Progenitor cell of endocrine pancreas (in vitro differentiated cells): ENCODE data around the gene WWC2. TPM values are rescaled to one million over a fixed set of nuclear protein-coding genes. Genes with fewer than 3 reads are reported as not detected.
A peak's percentile ranks its signal among the peaks of the same experiment; 100 is the strongest.

ENCODE experiments used
- DNase-seq: peaks from one replicate; pipeline ENCODE4 v3.0.0; 2021; ENCODE audit warnings: low spot score; ENCODE audit not compliant: unreplicated experiment
- H3K27ac Mint-ChIP-seq: 2 replicates; pipeline ENCODE4 v1.8.0; 2021; ENCODE audit warnings: mild to moderate bottlenecking, moderate library complexity, mixed read lengths
- H3K27me3 Mint-ChIP-seq: 2 replicates; pipeline ENCODE4 v1.8.0; 2021; ENCODE audit warnings: mixed read lengths
- H3K36me3 Mint-ChIP-seq: 2 replicates; pipeline ENCODE4 v1.8.0; 2022; ENCODE audit warnings: mixed read lengths; ENCODE audit not compliant: insufficient read depth
- H3K4me1 Mint-ChIP-seq: 2 replicates; pipeline ENCODE4 v1.8.0; 2021; ENCODE audit warnings: low read depth, mixed read lengths
- H3K4me3 Mint-ChIP-seq: 2 replicates; pipeline ENCODE4 v1.8.0; 2021; ENCODE audit warnings: low read depth, mild to moderate bottlenecking, moderate library complexity, mixed read lengths
- H3K9me3 Mint-ChIP-seq: 2 replicates; pipeline ENCODE4 v1.8.0; 2021; ENCODE audit warnings: low read depth, mixed read lengths
- total RNA-seq: library from RNA; stranded (reverse); gene quantifications from 2 replicates; pipeline ENCODE4 v1.2.1, GENCODE V29; 2021
- TF ChIP-seq, protein P1 (sequence below): fragments of 200-600 bp; sonication (generic); IDR thresholded peaks from one replicate; pipeline ENCODE4 v1.5.0; 2021; ENCODE audit warnings: antibody characterized with exemption, mild to moderate bottlenecking; ENCODE audit not compliant: unreplicated experiment

WWC2 gene
- total RNA-seq, 1 donor from 2014 or later, result 57.0 TPM

DNA sequence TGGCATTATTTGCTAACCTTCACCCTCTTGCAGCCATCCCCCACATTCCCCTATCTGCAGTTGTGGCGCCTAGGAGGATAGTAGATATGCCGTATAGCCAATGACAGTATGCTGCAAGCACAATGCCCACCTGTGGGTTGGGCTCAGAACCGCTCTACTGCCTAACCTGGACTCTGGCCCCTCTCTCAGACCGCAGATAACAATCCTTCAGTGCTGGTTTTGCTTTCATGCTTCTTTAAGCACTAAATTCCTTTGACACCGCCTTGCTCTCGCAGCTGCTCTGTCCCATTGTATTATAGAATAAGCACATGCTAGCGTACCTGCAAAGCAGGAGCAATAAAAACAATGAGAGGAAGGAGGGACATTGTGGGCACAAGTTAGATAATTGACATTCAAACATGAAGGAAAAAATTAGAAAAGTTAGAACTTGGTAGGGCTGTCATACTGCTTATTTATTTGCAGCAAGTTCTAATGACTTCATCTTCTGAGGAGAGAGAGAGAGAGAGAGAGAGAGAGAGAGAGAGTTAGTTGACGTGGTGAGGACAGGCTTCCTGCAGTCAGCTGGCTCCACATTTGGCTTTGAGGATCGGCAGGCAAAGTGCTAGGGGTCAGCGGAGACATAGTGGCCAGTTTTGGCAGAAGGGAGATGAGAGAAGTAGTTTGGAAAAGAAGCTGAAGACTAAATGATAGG is 55.8 kb downstream of the WWC2 start:
- Mint-ChIP-seq H3K27me3 (no peaks in the 10 kb centered on the region), H3K4me3 (no peak overlapping the region), H3K4me1 (peaks cover 12% of the 10 kb centered on the region), H3K27ac (peak overlapping the region; percentile 31), H3K36me3 (peaks cover 5% of the 10 kb centered on the region), H3K9me3 (no peaks in the 10 kb centered on the region)
- TF ChIP-seq, protein P1, sequence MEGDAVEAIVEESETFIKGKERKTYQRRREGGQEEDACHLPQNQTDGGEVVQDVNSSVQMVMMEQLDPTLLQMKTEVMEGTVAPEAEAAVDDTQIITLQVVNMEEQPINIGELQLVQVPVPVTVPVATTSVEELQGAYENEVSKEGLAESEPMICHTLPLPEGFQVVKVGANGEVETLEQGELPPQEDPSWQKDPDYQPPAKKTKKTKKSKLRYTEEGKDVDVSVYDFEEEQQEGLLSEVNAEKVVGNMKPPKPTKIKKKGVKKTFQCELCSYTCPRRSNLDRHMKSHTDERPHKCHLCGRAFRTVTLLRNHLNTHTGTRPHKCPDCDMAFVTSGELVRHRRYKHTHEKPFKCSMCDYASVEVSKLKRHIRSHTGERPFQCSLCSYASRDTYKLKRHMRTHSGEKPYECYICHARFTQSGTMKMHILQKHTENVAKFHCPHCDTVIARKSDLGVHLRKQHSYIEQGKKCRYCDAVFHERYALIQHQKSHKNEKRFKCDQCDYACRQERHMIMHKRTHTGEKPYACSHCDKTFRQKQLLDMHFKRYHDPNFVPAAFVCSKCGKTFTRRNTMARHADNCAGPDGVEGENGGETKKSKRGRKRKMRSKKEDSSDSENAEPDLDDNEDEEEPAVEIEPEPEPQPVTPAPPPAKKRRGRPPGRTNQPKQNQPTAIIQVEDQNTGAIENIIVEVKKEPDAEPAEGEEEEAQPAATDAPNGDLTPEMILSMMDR, result no peak
- no peak for DNase-seq

DNA sequence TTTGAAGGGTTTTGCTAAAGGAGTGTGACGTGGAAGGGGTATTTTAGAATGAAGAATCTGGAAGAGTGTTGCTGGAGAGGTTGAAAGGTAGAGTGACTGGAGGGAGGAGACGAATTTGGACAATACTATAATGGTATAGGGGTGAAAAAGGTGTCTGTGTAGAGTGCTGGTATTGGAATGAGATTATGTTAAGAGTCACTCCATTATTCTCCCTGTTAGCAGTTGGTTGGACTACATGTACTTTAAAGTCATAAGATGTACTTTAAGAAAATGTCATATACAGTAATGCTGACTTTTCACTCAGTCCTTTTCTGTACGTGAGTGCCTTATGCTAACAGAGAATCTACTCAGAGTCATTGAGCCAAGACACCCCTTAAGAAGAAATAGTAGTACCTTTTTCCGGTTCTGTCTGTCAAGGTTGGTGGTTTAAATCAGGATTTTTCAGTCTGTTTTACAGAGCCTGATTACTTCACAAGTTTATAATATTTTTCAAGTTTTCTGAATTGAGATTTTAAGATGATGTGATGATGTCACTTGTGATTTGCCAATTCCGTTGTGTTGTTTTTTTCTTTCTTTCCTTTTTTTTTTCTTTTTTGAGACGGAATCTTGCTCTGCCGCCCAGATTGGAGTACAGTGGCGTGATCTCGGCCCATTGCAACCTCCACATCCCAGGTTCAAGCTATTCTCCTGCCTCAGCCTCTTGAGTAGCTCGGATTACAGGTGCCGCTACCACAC is 56.6 kb downstream of the WWC2 start:
- peaks cover 5% of the 10 kb centered on the region for H3K36me3 Mint-ChIP-seq
- TF ChIP-seq, protein P1, result no peak
- DNase-seq, result no peak
- no peaks in the 10 kb centered on the region for H3K9me3 Mint-ChIP-seq
- H3K4me3 Mint-ChIP-seq, result no peak overlapping the region
- no peaks in the 10 kb centered on the region for H3K27me3 Mint-ChIP-seq
- H3K27ac Mint-ChIP-seq, result no peak overlapping the region
- peaks cover 13% of the 10 kb centered on the region for H3K4me1 Mint-ChIP-seq

DNA sequence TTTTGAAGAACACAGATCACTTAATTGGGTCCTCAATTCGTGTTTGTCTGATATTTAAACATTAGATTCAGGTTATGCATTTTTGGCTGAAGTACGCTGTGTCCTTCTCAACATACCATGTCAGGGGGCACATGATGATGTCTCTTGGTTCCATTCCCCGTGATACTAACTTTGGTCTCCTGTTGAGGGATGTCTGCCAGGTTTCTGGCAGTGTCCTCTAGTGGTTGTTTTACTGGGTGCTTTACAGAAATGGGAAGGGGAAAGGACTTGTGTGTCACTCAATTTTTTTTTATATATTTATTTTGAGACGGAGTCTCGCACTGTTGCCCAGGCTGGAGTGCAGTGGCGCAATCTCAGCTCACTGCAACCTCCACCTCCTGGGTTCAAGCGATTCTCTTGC is 58.2 kb downstream of the WWC2 start:
- no peak overlapping the region for H3K4me3 Mint-ChIP-seq
- DNase-seq, result no peak
- TF ChIP-seq, protein P1, result peak; percentile 6
- H3K36me3 Mint-ChIP-seq, result peaks cover 5% of the 10 kb centered on the region
- H3K9me3 Mint-ChIP-seq, result no peaks in the 10 kb centered on the region
- peaks cover 14% of the 10 kb centered on the region for H3K4me1 Mint-ChIP-seq
- H3K27ac Mint-ChIP-seq, result no peak overlapping the region
- H3K27me3 Mint-ChIP-seq, result no peaks in the 10 kb centered on the region

DNA sequence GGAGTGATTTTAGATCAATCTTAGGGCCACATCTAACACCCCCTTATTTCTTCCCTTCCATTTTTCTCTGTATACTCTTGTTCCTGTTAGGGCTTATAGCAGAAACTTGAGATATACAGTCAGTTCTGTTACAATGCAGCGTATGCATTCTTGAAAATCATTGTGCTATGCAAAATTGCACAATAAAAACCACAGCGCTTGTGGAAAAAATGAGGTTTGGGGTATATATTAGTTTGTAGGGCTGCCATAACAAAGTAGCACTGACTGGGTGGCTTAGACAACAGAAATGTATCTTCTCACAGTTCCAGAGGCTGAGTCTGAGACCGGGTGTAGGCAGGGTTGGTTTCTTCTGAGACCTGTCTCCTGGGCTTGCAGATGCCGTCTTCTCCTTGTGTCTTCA is 59.0 kb downstream of the WWC2 start:
- no peak overlapping the region for H3K27ac Mint-ChIP-seq
- H3K9me3 Mint-ChIP-seq, result no peaks in the 10 kb centered on the region
- H3K4me1 Mint-ChIP-seq, result peaks cover 17% of the 10 kb centered on the region

DNA sequence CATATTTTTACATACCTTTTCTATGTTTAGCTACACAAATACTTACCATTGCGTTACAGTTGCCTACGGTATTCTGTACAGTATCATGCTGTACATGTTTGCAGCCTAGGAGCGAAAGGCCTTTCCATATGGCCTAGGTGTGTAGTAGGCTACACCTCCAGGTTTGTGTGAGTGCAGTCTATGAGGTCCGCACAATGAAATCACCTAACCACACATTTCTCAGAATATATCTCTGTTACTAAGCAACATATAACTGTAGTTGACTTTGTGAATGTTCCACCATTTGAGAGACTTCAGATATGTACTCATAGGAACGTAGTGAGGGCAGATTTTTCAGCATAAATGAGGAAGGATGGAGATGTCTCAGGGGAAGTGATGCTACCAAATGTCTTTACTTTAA is 62.6 kb downstream of the WWC2 start:
- TF ChIP-seq, protein P1, result no peak
- DNase-seq, result no peak
- Mint-ChIP-seq H3K9me3 (no peaks in the 10 kb centered on the region), H3K4me3 (no peak overlapping the region), H3K27ac (no peak overlapping the region), H3K27me3 (no peaks in the 10 kb centered on the region), H3K36me3 (peaks cover 2% of the 10 kb centered on the region), H3K4me1 (peaks cover 13% of the 10 kb centered on the region)

More for the DNA sequence above, 59.0 kb downstream of the WWC2 start:
- Mint-ChIP-seq H3K36me3 (peaks cover 5% of the 10 kb centered on the region), H3K4me3 (no peak overlapping the region), H3K27me3 (no peaks in the 10 kb centered on the region)
- DNase-seq, result no peak
- TF ChIP-seq, protein P1, result no peak
